GM10847 (cell line): ENCODE data around the gene TAF4.

Experiments
- POLR2A ChIP-seq: IDR thresholded peaks from 2 replicates; pipeline ENCODE4 v1.6.1; 2011; ENCODE audit not compliant: insufficient read length; ENCODE audit errors: extremely low read depth

TAF4 gene

DNA sequence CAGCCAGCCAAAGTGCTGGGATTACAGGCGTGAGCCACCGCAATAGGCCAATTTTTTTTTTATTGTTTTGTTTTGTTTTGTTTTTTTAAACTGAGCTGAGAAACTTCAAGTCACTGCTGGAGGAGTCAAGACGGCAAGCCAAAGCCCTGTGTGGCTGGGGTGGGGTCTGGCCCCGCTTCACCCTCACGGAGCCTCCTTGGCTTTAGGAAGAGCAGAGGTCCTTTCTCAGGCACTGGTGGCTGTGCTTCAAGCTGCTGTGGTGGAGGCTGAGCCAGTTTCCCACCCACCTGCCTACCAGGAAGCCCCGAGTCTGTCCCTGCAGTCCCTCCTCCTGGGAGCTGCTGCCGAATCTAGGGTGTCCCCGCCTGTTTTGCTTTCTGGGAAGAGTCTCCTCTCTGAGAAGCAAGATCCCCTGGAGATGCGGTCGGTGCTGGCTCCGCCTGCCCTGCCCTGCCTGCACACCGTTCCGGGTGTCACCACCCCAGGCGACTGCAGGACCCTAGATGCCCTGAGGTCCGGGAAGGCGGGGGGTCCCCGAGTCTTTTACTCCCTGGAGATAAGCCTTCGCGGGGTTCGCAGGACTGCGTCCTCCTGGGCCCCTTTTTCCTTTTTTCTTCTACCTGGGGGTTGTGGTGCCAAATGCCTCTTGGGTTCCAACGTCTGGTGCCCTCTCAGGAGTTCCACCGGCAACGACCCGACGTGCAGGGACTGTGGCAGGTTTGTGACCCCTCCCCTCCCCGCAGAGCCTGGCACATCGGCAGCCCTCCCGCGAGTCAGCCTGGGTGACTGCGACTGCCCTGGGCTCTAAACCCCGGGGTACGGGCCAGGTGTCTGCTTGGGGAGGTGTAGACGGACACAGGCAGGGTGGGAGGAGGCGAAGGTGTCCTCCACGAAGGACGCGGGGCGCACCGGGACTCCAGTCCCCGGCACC lies 100.7 kb downstream of the TAF4 start:
- TF ChIP-seq POLR2A: no peak

GRCh38 chr20:61963885-61964674 lies 101.6 kb downstream of the TAF4 start:
- TF ChIP-seq POLR2A: no peak

- TF ChIP-seq POLR2A: no peak
These were observed 102.5 kb downstream of the TAF4 start for GRCh38 chr20:61963149-61963548.

- no peak for TF ChIP-seq POLR2A
These were observed 104.8 kb downstream of the TAF4 start for GRCh38 chr20:61960836-61961235.

- no peak for TF ChIP-seq POLR2A
These were observed 106.6 kb downstream of the TAF4 start for GRCh38 chr20:61958773-61959700.

- TF ChIP-seq POLR2A: no peak
These were observed 107.5 kb downstream of the TAF4 start for GRCh38 chr20:61957961-61958715.

DNA sequence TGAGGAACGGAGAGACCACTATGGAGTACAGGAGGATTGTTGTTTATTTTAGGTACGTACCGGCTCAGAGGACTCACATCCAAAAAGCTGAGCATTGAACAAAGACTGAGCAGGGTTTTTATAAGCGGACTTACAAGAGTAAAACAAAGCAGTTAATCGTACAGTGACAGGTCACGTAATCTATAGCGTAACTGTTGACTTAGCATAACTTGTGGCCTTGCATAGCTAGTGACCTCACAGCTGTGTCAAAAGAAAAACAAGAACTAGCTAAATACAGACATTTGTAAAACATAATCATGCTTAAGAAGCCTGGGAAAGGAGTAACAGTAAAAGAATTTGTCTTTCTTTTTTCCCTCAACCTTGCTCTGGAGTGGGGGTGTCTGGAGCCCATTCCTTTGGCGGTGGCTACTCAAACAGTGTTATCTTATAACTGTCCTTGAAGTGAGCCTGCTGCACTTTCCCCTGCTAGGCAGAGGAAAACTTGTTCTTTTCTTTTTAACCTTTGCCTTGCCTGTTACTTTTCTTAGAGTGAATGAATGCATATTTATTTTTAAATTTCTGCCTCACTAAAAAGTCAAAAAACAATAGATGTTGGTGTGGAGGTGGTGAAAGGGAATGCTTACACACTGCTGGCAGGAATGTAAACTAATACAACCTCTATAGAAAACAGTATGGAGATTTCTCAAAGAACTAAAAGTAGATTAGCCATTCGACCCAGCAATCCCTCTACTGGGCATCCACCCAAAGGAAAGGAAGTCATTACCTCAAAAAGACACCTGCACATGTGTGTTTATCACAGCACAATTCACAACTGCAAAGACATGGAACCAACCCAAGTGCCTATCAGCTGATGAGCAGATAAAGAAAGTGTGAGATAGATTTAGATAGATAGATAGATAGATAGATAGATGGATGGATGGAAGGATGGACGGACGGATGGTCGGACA lies 109.0 kb downstream of the TAF4 start:
- no peak for TF ChIP-seq POLR2A

DNA sequence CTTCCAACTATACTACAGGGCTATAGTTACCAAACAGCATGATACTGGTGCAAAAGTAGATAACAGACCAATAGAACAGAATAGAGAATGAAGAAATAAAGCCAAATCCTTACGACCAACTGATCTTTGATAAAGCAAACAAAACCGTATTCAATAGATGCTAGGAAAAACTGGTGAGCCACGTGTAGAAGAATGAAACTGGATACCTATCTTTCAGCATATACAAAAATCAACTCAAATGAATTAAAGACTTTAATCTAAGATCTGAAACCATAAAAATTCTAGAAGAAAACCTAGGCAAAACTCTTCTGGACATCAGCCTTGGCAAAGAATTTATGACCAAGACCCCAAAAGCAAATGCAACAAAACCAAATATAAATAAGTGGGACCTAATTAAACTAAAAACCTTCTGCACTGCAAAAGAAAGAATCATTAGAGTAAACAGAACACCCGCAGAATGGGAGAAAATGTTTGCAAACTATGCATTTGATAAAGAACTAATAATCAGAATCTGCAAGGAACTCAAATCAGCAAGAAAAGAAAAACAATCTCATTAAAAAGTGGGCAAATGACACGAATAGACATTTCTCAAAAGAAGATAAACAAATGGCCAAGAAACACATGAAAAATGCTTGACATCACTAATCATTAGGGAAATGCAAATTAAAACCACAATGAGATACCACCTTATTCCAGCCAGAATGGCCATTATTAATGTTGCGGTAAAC lies 109.8 kb downstream of the TAF4 start:
- no peak for TF ChIP-seq POLR2A

GRCh38 chr20:61954276-61955021 lies 111.2 kb downstream of the TAF4 start:
- TF ChIP-seq POLR2A: no peak

GRCh38 chr20:61953037-61954021 lies 112.4 kb downstream of the TAF4 start:
- TF ChIP-seq POLR2A: no peak
